GM12891 (cell line): ENCODE measurements around the gene RAB11FIP2.

ENCODE experiments used
- POLR2A ChIP-seq: IDR thresholded peaks from 2 replicates; pipeline ENCODE4 v1.6.1; 2011; ENCODE audit warnings: low read depth, low read length, control low read depth
- POLR2AphosphoS5 ChIP-seq: IDR thresholded peaks from 2 replicates; pipeline ENCODE4 v1.6.1; 2011; ENCODE audit warnings: low read depth, low read length, control low read depth
- POU2F2 ChIP-seq: IDR thresholded peaks from 2 replicates; pipeline ENCODE4 v1.6.1; 2011; ENCODE audit warnings: low read depth, mild to moderate bottlenecking, control low read depth, low read length, moderate library complexity
- SPI1 ChIP-seq: IDR thresholded peaks from 2 replicates; pipeline ENCODE4 v1.6.1; 2011; ENCODE audit warnings: low read depth, low read length, control low read depth
- TAF1 ChIP-seq: IDR thresholded peaks from 2 replicates; pipeline ENCODE4 v1.6.1; 2011; ENCODE audit warnings: low read depth, low read length, control low read depth

DNA sequence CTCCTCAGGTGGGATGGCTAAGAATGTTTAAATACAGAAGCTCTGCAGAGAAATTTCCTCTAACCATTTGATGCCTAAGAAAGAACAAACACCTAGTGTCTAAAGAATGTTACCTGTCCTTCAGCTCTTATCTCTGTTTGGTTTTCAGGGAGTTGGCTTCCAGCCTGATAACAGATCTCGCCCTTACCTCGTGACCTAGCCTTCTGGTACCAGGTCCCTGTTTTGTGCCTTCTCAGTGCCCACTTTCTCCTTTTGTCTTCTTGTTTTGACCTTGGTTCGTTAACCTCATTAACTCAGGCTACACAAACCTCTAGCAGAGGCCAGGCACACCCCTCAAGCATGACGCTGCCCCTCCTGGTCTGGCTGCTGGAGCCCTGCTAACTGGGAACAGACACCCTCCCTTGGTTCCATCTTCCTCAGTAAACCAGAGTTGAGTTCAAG is 16.1 kb upstream of the RAB11FIP2 start:
- no peak for TF ChIP-seq POLR2A
- TF ChIP-seq TAF1, result no peak
- TF ChIP-seq POLR2AphosphoS5, result no peak
- TF ChIP-seq POU2F2, result no peak
- no peak for TF ChIP-seq SPI1
